Naive B cell (primary cell): Measurements from ENCODE around the gene DUOX2. TPM values are rescaled to one million over a fixed set of nuclear protein-coding genes. Genes with fewer than 3 reads are reported as not detected.
"Not testable (repeated sequence)": the region's sequence is repeated elsewhere in the genome, so short reads cannot be mapped to it uniquely, and the experiment has no call there.

ENCODE experiments used
- ATAC-seq, 2 donors: fragments of 150-1000 bp; cut with Tn5 transposase; 2 replicates each; pipeline ENCODE4 v1.10.0; 2021; ENCODE audit warnings: low read depth in 2 of 2, mild to moderate bottlenecking in 2 of 2, moderate library complexity in 2 of 2
- DNase-seq: peaks from one replicate; pipeline ENCODE4 v3.0.0; 2022
- H3K27ac Mint-ChIP-seq, 6 donors: one replicate each; pipeline ENCODE4 v1.8.0; 2020 to 2022; ENCODE audit warnings: mild to moderate bottlenecking in 6 of 6, mixed read lengths in 6 of 6, moderate library complexity in 5 of 6, inconsistent platforms in 2 of 6
- H3K27me3 Mint-ChIP-seq, 3 donors: one replicate each; pipeline ENCODE4 v1.8.0; 2021 to 2022; ENCODE audit warnings: mixed read lengths in 3 of 3, mild to moderate bottlenecking in 1 of 3
- H3K36me3 Mint-ChIP-seq, 2 donors: one replicate each; pipeline ENCODE4 v1.8.0; 2020 to 2022; ENCODE audit warnings: mixed read lengths in 2 of 2, inconsistent platforms in 1 of 2, mild to moderate bottlenecking in 1 of 2
- H3K4me1 Mint-ChIP-seq, 3 donors: one replicate each; pipeline ENCODE4 v1.8.0; 2020 to 2022; ENCODE audit warnings: mixed read lengths in 3 of 3, inconsistent platforms in 1 of 3, mild to moderate bottlenecking in 1 of 3, moderate library complexity in 1 of 3
- H3K4me3 Mint-ChIP-seq, 8 donors: one replicate each; pipeline ENCODE4 v1.8.0; 2020 to 2022; ENCODE audit warnings: mild to moderate bottlenecking in 8 of 8, mixed read lengths in 8 of 8, moderate library complexity in 8 of 8, inconsistent platforms in 2 of 8
- H3K9me3 Mint-ChIP-seq, 7 donors: one replicate each; pipeline ENCODE4 v1.8.0; 2020 to 2022; ENCODE audit warnings: mixed read lengths in 7 of 7, mild to moderate bottlenecking in 5 of 7, inconsistent platforms in 2 of 7, moderate library complexity in 1 of 7
- polyA plus RNA-seq, 6 donors: library from polyadenylated mRNA; unstranded; fragments of 300-500 nt; fragmentation: Illumina TruSeq; gene quantifications; one replicate each; pipeline ENCODE4 v1.2.3, GENCODE V29; 2021; ENCODE audit warnings: low read depth in 6 of 6

The DUOX2 gene
- polyA plus RNA-seq, 6 donors from 2014 or later: 0.08 TPM; not detected in 5

DNA sequence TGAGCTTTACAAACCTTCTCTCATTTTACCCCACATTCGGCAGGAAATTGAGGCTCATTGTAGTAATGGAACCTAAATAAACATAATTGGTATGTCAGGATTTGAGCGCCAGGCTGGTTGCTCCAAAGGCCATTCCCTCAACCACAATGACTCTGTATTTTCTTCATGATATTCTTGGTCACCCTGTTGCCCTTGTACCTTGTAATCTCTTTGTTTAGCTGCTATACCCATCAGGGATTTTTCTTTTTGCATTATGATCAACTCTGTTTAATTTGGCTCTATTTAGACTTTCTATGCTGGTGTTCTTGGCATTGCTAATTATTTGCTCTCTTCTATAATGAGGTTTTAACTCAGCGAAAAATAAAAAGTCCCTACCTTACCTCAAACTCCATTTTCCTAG lies 29.8 kb downstream of the DUOX2 start:
- ATAC-seq (no peak), DNase-seq (no peak)
- no peaks in the 10 kb centered on the region for H3K9me3 Mint-ChIP-seq
- H3K4me1 Mint-ChIP-seq: no peaks in the 10 kb centered on the region
- H3K36me3 Mint-ChIP-seq: no peaks in the 10 kb centered on the region
- no peak overlapping the region for H3K4me3 Mint-ChIP-seq
- H3K27me3 Mint-ChIP-seq: peaks cover 14 to 34% (median 32%) of the 10 kb centered on the region in 3 donors
- peak overlapping the region in 1 of 6 donors; percentile 38 for H3K27ac Mint-ChIP-seq

DNA sequence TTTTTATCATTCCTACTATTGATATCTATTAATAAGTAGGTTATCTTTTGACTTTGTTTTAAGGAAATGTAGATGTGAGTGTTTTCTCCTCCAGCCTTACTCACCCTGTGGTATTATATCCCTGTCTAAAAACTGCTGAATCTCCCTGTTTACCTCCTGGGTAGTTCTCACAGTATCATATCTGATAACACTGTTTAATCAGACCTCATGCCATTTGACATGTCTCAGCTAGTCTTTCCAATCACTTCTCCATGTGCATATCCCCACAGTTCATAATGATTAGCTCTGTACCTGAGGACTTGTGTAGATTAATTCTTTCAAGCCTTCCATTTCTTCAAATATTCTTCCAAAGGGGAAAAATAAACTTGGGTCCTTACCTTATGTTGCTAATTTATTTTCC lies 30.7 kb downstream of the DUOX2 start:
- H3K4me1 Mint-ChIP-seq: no peaks in the 10 kb centered on the region
- ATAC-seq (no peak), DNase-seq (no peak)
- peaks cover 14 to 27% (median 27%) of the 10 kb centered on the region in 3 donors for H3K27me3 Mint-ChIP-seq
- H3K4me3 Mint-ChIP-seq: no peak overlapping the region
- H3K27ac Mint-ChIP-seq: no peak overlapping the region
- H3K9me3 Mint-ChIP-seq: no peaks in the 10 kb centered on the region
- no peaks in the 10 kb centered on the region for H3K36me3 Mint-ChIP-seq

DNA sequence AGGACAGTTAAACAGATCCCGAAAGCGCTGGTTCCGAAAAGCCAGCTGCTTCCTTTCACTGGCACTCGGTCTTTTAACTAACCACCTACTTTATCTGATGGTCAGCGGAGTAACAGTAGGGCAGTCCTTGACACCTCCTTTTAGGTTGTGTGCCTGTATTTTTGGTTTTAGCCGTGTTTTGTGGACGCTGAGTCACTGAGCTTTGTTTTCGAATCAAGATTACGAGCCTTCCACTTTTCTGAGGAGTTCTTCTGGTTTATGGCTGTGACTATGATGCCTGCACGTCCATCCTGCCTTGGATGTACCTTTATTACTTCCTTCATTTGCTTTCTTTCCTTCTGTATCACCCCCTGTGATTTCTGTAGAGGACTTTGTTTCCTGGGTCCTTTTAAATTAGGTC lies 31.6 kb downstream of the DUOX2 start:
- not testable (repeated sequence) for H3K4me1 Mint-ChIP-seq, ATAC-seq, H3K9me3 Mint-ChIP-seq, DNase-seq, H3K27ac Mint-ChIP-seq, H3K4me3 Mint-ChIP-seq, H3K36me3 Mint-ChIP-seq
- H3K27me3 Mint-ChIP-seq: peaks cover 8 to 27% (median 26%) of the 10 kb centered on the region in 3 donors

DNA sequence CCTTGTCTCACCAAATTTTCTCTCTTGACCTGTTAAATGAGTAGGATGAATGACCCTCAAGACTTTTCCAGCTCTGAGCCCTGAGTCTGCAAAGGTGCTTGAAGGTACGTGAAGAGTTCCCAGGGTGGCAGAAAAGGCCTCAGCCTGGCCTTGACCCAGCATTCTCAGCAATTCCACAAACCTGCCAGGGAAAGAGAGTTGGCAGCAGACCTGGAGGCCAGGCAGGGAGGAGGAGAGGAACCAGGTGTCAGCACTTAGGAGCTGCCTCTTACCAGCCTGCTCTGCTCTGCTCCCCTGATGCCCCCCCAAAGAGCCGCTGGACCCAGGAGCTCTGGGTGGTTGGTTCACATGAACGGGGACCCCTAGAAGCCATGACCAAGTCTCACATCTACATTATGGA lies 33.4 kb downstream of the DUOX2 start:
- H3K4me1 Mint-ChIP-seq: not testable (repeated sequence)
- peak overlapping the region in 1 of 6 donors; percentile 51 for H3K27ac Mint-ChIP-seq

DNA sequence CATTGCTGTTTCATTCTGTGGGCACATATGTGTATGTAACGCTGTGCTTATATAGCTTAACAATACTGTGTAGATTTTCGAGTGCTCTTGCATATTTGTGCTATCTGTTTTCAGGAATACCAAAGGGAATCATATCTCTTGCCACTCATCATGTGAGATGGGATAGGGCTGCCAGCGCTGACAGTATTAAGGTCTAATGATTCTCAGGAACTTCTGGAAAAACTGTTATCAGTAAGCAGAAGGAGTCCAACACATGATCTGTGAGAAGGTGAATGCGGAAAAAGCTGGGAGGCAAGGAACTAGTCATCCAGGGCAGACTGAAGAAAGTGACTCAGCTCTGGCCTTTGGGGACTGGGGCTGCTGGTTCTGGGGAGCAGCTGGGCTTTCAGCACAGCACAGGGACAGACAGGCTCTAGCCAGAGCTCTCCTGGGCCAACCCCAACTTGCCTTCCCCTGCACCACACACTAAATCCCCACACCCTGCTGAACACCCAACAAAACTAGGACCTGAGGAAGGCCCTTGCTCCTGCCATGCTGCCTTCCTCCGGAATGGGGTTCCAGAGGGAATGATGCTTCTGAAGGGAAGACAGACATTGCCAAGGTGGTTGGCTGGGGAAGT lies 34.2 kb downstream of the DUOX2 start:
- not testable (repeated sequence) for H3K9me3 Mint-ChIP-seq, H3K4me1 Mint-ChIP-seq, ATAC-seq, H3K36me3 Mint-ChIP-seq, H3K4me3 Mint-ChIP-seq, DNase-seq
- peak overlapping the region in 2 of 6 donors; percentile 21 to 87 for H3K27ac Mint-ChIP-seq
- H3K27me3 Mint-ChIP-seq: peaks cover 3 to 21% (median 19%) of the 10 kb centered on the region in 3 donors

More for the DNA sequence above, 33.4 kb downstream of the DUOX2 start:
- not testable (repeated sequence) for H3K36me3 Mint-ChIP-seq, H3K4me3 Mint-ChIP-seq, DNase-seq, ATAC-seq, H3K9me3 Mint-ChIP-seq
- H3K27me3 Mint-ChIP-seq: peaks cover 3 to 21% (median 20%) of the 10 kb centered on the region in 3 donors

DNA sequence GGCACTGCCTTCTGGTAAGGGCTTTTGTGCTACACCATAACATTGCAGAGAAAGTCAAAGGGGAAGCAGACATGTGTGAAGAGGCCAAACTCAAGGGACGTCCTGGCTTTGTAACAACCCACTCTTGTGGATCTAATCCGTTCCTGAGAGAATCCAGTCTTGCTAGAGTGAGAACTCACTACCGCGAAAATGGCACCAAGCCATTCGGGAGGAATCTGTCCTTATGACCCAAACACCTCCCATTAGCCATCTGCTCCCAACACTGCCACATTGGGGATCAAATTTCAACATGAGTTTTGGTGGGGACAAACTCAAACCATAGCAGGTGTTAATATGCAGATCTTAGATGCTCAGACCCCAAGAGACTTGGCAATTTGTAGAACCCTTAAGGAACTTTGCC lies 34.8 kb downstream of the DUOX2 start:
- H3K4me3 Mint-ChIP-seq, H3K27ac Mint-ChIP-seq, H3K36me3 Mint-ChIP-seq, DNase-seq, ATAC-seq, H3K9me3 Mint-ChIP-seq, H3K4me1 Mint-ChIP-seq: not testable (repeated sequence)
- H3K27me3 Mint-ChIP-seq: peaks cover under 1 to 16% (median 14%) of the 10 kb centered on the region in 3 donors

DNA sequence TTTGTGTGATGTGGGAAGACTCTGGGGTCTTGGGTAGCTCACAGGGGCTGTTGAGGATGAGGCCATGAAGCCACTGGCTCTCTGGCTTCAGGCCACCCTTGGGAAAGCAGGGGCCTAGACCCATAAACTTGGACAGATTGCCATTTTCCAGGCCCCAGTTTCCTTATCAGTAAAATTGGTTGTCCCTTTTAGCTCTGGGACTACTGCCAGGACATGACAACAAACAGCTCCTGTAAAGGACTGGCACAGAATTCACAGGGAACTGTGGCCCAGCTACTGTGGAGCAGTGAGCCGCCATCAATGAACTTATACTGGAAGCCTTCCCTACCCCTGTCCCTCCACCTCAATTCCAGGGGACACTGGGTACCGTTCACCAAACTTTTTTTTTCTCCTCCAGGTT lies 36.6 kb downstream of the DUOX2 start:
- peak overlapping the region in 1 of 6 donors; percentile 57 for H3K27ac Mint-ChIP-seq
- H3K36me3 Mint-ChIP-seq, ATAC-seq, H3K27me3 Mint-ChIP-seq, DNase-seq, H3K4me1 Mint-ChIP-seq, H3K4me3 Mint-ChIP-seq, H3K9me3 Mint-ChIP-seq: not testable (repeated sequence)

DNA sequence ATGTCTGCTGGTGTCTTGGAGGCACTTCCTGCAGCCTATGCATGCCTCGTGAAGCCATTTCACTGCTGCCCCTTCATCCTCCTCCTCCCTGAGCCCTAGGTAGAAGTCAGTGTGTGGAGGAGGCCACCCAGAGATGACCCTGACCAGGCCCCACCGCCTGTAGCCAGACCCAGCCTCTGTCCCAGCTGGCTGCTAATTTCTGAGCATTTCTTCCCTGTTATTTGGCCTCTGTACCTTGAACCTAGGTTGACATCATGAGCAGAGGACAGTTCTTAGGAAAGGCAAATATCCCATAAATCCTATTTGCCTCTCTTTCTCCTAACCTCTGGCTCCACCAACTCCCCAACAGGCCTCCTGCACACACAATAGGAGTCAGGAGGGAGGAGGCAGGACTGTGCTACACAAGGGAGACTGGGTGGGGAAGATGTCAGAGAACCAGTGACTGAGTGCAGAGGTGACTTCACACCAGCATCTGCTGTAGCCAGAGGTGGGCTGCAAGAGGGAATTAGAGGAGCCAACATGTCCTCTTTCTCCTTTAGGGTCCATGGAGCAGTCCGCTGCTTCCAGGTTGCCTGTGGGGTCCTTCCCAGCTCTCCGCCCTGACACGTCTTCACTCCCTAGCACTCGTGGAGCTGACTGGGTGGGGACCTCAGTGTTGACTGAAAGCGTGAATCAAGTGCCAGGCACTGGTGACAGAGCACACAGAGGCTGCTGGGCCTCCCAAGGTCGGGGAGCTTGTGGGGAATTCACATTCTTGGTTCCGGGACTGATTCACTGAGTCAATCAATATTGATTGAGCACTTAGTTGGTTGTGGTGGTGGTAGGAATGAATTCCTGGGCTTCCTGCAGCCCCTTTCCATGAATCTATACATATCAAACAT lies 38.3 kb downstream of the DUOX2 start:
- not testable (repeated sequence) for H3K4me1 Mint-ChIP-seq, H3K27ac Mint-ChIP-seq, H3K9me3 Mint-ChIP-seq, ATAC-seq, H3K4me3 Mint-ChIP-seq, DNase-seq, H3K36me3 Mint-ChIP-seq, H3K27me3 Mint-ChIP-seq

DNA sequence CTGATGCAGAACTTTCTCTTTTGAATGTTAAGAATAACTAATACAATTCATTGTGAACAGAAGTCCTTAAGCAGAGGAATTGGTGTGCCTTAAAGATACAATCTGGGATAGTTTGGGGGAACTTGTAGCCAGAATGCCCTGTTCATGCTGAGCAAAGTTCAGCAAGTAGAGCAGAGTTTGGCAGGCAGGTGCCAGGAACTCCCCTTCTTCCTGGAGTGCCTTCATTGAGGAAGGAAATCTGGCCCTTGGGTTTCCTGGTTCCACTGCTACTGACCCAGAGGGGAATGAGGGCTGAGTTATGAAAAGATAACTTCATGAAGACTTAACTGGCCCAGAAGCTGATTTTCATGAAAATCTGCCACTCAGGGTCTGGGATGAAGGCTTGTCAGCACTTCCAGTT lies 40.4 kb downstream of the DUOX2 start:
- H3K4me3 Mint-ChIP-seq, DNase-seq, H3K27ac Mint-ChIP-seq, H3K27me3 Mint-ChIP-seq, H3K9me3 Mint-ChIP-seq, H3K4me1 Mint-ChIP-seq, H3K36me3 Mint-ChIP-seq, ATAC-seq: not testable (repeated sequence)

DNA sequence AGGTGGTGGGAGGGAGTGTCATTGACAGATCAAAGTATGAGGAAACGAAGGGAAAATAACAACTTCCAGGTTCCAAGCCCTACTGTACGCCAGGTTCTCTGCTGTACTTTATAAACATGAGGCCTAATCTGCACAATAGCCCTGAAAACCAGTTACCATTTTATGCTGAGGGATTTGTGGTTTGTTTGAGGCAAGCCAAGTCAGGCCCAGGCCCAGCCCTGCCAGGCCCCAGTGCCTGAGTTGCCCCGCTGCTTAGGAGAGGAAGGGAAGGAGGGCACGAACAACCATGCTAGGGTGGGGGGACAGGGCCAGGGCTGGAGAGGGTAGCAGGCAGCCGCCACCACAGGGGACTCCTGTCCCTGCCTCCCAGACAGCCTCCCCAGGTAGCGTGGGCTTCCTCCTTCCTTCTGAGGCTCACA lies 44.0 kb downstream of the DUOX2 start:
- not testable (repeated sequence) for ATAC-seq, H3K27me3 Mint-ChIP-seq
- H3K27ac Mint-ChIP-seq: peak overlapping the region in 1 of 6 donors; percentile 37

DNA sequence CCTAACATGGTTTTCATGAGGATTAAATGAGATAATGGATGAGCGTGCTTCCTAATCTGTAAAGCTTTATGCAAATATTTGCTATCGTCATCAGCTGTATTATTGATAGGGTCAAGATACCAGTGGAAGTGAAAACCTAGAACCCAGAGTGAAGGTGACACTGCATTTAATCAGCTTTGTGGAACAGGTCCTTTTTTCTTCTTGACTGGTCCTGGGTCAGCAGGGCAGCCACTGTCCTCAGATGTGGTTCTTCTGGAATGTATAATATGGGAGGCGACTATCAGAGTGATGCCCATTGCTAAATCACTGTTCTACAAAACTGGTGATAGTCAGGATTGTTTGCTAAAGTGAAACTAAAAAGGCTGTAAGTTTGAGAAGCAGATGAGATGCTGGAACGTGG lies 49.6 kb downstream of the DUOX2 start:
- no peaks in the 10 kb centered on the region for H3K27me3 Mint-ChIP-seq
- no peak overlapping the region for H3K4me3 Mint-ChIP-seq
- peaks cover 5 to 14% of the 10 kb centered on the region in 2 donors for H3K36me3 Mint-ChIP-seq
- peaks cover 0 to 2% (median 0%) of the 10 kb centered on the region in 7 donors for H3K9me3 Mint-ChIP-seq
- peaks cover 9 to 14% (median 10%) of the 10 kb centered on the region in 3 donors for H3K4me1 Mint-ChIP-seq
- ATAC-seq: no peak
- no peak overlapping the region for H3K27ac Mint-ChIP-seq
- no peak for DNase-seq

More for the DNA sequence above, 44.0 kb downstream of the DUOX2 start:
- not testable (repeated sequence) for H3K4me3 Mint-ChIP-seq, H3K36me3 Mint-ChIP-seq, DNase-seq, H3K9me3 Mint-ChIP-seq, H3K4me1 Mint-ChIP-seq

DNA sequence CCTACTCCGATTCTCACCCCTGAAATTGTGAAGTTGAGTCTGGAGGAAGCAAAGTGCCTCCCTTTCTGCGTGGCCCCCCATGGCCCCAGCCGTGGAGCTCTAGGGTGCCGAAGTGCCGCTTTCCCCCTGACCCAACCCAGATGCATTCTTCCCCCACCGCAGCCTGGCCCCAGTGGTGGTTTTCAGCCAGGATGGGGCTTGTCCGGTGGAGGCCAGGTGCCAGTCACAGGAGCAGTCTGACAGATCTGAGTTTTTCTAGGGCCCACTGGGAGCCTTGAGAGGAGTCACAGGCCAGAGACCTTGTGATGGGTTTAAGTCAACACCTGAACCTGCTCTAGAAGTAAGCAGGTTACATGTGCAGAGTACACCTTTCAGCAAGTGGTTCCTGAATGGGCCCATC lies 51.7 kb downstream of the DUOX2 start:
- not testable (repeated sequence) for H3K4me3 Mint-ChIP-seq, DNase-seq, ATAC-seq, H3K27ac Mint-ChIP-seq, H3K27me3 Mint-ChIP-seq
- Mint-ChIP-seq H3K9me3 (peaks cover 0 to 14% (median 5%) of the 10 kb centered on the region in 7 donors), H3K4me1 (peaks cover 9 to 16% (median 10%) of the 10 kb centered on the region in 3 donors), H3K36me3 (peaks cover 7 to 14% of the 10 kb centered on the region in 2 donors)

DNA sequence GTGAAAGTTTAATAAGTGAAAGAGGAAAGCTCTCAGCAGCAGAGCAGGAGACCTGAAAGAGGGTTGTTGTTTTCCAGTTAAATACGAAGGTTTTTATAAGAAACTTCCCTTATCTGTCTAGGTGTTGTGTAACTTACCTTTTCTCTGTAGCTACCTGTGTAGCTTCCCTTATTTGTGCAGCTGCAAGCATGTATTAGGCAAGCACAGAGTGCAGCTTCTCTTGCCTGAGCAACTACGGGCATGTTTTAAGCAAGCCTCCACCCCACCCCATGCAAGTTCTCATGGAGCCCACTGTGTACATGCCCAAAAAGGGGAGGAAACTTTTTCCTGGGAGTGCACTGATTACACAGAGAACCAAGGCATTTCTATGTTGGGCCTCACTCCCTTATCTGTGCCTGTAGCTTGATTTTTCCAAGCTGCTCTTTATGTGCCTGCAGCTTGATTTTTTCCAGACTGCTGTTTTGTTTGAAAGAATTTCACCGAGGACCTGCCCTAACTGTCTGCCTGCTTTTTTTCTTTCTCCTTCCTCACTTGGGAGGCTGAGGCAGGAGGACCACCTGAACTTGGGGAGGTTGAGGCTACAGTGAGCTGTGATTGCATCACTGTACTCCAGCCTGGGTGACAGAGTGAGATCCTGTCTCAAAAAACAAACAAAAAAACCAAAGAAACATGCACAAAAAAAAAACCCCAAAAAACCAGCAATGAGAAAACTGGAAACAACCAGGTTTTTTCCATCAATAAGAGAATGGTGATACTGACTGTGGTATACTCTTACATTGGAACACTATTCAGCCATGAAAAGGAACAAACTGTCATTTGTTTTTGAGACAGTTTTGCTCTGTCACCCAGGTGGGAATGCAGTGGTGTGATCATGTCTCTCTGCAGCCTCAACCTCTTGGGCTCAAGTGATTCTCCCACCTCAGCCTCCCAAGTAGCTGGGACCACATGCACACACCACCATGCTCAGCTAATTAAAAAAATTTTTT lies 55.0 kb downstream of the DUOX2 start:
- DNase-seq, H3K27ac Mint-ChIP-seq, H3K27me3 Mint-ChIP-seq, ATAC-seq: not testable (repeated sequence)
- Mint-ChIP-seq H3K36me3 (peaks cover 7 to 14% of the 10 kb centered on the region in 2 donors), H3K4me1 (peaks cover 9 to 16% (median 10%) of the 10 kb centered on the region in 3 donors), H3K9me3 (peaks cover 0 to 14% (median 5%) of the 10 kb centered on the region in 7 donors), H3K4me3 (peak overlapping the region in 1 of 8 donors; percentile 30)
